GM21529 (cell line): ENCODE measurements around the gene SRSF4.
A peak's percentile ranks its signal among the peaks of the same experiment; 100 is the strongest.
"Not testable (repeated sequence)": the region's sequence is repeated elsewhere in the genome, so short reads cannot be mapped to it uniquely, and the experiment has no call there.

ENCODE experiments used
- ATAC-seq: cut with Tn5 transposase; IDR thresholded peaks from one replicate; pipeline ENCODE4 v1.9.1; 2021; ENCODE audit not compliant: unreplicated experiment

The SRSF4 gene

DNA sequence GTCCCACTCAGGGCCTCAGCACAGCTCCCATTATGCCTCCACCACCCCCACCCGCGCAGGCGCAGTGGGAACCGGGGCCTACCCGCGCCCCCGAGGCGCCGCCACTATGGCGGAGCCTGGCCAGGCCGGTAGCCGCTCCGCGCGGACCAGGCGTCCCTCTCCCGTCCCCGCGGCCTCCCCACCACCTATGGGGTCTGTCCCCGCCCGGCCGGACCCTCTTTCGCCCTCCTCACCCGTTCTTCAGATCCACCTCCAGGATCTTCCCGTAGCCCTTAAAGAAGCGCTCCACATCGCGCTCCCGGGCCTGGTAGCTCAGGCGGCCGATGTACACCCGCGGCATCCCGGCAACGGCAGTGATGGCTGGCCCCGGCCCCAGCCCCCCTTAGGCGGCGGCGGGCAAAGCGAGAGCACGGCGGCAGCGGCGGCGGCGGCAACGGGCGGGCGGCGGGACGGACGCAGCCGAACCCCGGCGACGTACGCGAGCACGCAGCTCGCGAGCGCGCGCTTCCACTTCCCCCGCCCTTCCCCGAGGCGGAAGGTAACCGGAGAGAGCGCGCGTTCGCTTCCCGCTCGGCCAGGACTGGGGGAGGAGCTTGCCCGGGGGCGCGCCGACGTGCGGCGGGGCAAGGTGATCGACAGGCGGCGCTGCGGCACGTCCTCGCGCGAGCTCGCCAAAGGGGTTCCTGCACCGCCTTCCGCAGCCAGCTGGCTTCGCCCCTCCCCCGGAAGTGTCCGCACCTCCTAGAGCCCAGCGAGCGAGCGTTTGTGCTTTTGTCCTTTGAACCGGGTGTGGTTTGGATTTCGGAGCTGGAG is at the start of gene SRSF4:
Gene SRSF4, minus strand, starts transcription at position 488 of the 813 bp plus-strand sequence. Its CDS starts 148 bp downstream, at position 340.
- peak; percentile 84 for ATAC-seq

DNA sequence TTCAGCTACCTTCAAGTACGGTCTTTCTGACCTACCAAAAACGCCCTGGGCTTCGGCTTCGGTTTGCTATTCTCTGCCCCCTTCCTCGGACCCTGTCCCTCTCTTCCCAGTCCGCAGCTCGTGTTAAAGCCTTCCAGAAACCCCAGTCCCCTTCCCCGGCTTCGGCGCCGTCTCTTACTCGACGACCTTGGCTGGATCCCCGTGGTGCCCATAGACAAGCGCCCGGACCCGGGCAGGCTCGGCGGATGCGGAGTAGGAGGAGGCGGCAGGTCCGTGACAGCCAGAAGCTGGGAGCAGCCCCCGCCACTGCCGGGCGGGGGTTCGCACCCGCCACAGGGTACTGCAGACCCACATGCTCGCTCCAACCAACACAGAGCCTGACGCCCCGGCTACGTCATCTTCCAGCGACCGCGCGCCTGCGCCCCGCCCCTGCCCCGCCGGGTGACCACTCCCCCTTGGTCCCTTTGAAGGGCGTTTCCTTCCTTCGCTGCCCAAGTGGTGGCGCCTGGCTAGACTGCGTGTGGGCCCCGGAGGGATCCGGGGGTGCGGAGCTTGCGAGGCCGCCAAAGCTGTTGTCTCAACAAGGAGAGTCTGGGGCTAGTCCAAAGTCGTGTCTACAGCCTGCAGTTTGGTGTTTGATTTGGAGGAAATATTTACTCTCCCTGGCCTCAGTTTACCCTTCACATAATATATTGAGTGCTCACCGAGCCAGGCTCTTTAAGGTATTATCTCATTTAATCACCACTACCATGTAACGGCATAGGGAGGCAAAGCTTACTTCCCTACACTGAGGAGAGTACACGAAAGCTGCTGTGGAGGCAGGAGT is 49.1 kb upstream of the SRSF4 start, which contains the start of gene MECR:
Gene MECR, minus strand, starts transcription at position 382 of the 826 bp plus-strand sequence. Its CDS starts 28 bp downstream, at position 354.
- ATAC-seq = peak; percentile 87

DNA sequence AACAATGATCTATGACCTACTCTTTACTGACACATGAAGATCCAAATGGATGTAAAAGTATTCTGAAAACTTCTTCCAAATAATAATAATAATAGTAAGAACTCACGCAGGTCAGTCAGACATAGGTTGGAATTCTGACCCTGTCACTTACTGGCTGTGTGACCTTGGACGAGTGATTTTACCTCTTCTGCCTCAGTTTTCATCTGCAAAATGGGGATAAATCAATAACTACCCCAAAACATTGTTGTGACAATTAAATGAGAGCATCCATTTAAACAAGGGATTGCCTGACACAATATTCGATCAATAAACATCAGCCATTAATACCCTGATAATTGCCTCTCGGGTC is 48.5 kb upstream of the SRSF4 start:
- ATAC-seq = no peak

DNA sequence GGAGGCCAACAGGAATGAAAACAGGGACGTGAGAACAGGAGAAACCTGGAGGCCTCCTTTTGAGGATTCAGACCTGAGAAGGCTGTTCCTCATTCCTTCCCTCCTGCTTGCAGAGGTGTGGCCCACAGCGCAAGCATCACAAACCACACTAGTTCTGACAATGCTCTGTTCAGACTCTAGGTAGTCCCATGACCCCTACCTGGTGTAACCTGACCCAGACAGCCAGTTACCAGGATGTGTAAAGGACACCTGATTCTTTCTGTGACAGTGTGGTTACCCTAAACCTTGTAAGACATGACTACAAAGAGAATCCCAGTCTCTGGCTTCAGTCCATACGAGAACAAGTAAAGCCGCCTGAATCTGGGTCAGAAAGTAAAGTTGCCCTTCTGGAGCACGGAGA is 45.8 kb upstream of the SRSF4 start:
- ATAC-seq = no peak

DNA sequence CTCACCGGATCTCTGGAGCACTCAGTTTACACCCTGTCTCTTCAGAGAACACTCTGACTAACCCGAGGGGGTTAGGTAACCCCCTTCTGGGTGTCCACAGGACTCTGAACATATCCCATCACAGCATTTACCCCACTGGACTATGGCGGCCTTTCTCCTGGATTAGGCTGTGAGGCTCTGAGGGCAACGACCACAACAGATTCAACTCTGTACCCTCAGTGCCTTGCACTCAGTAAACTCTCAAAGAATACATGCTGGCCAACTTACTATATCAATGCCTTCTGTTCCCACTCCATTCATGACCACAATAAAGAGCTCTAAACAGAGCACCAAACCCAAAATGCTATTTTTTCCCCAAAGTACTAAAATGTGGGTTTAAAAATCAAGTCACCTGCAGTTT is 43.7 kb upstream of the SRSF4 start:
- no peak for ATAC-seq

DNA sequence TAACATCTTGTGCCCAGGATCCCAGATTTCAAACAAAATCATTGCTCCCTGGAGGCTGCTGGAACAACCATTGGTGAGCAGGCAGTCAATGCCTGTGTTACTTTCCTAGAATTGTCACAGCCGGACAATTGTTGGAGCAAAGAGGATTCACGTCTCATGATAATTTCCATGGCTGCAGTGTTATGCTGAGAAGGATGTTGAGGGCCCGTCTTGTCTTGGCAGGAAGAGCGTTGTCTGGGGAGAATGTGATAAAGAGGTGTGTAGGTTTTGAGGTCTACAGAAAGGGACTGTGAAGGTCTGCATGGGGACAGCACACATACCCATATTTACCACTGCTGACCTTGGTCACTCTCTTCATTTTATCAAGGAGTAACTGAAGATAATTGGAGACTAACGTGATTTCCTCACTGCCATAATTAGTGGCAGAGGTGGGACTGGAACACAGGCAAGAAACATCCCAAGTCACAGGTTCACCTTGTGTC is 42.7 kb upstream of the SRSF4 start:
- no peak for ATAC-seq

DNA sequence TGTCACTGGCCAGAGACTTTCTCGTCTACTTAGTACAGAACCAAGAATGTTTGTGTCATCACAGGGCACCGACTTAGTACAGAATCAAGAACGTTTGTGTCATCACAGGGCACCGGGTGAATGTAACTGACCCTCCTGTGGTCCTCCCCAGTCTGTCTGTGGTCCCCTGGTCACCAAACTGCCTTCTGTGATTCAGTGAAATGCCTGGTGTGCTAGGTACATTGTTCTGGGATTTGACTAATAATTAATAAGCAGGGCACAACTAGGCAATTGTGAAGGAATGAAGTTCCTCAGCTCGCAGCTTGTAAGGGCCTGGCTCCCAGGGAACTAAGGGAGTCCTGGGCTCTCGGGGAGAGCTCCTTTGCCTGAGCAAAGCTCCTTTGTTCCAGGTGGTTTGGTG is 41.8 kb upstream of the SRSF4 start:
- no peak for ATAC-seq

DNA sequence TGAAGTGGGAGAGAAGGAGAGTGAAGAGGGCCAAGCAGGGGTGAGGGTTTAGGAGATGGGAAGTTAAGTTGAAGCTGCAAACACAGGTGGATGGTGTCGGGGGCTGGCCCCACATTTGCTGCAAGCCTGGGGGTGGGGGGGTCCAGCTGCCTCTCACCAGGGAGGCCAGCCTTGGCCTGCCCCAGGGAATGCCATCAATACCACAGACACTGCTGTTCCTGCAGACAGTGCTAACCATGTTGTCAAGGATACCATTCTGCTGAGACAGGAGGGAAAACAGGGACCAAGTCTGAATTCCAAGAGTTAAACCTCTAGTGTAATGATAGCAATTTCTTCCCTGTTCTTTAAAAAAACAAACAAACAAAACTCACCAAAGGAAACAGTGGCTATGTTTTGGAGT is 41.0 kb upstream of the SRSF4 start:
- ATAC-seq = no peak

DNA sequence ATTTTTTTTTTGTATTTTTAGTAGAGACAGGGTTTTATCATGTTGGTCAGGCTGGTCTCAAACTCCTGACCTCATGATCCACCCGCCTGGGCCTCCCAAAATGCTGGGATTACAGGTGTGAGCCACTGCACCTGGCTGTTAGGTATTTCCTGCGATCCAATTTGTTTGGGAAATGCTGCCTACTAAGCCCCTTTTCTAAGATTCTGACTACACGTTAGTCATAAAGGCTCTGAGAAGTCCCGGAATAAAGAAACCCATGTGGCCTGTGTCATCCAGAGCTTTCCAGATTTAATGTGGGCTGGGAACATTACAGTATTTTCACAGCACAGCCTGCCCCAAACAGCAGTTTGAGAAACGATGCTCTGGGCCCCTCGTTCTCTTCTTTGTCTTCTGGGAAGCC is 40.6 kb upstream of the SRSF4 start:
- not testable (repeated sequence) for ATAC-seq

DNA sequence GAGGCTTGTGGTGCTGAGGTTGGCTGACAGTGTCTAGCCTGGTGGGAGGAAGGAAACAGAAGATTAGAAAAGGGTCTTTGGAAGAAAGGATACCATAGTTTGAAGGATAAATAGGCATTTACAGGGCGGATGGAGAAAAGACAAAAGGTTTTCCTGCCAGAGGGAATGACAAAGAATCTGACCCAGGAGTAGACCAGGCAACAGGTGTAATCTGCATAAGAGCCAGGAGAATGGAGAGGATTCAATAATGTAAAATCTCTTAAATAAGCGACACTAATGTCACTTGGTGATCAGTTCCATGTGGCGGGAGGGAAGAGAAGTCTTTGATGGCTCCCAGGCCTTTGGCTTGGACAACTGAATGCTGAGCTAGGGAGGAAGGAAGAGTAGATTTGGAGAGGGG is 39.6 kb upstream of the SRSF4 start:
- ATAC-seq = no peak

DNA sequence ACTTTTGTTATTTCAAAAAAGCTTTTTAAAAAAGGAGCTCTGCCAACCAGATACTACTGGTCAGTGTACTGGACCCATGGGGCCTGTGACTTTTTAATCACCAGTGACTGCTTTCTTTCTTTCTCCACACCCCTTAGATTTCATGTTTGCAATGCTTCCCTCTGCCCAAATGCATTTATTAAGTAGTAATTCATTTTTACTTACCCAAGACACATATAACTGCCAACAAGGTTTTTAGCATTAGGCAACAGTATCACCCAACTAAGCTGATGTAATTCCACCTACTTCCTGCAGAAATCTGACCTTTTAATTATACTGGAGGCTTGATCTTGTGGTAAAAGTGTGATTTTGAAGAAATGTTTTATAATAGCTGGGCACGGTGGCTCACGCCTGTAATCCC is 36.5 kb upstream of the SRSF4 start:
- ATAC-seq = no peak

DNA sequence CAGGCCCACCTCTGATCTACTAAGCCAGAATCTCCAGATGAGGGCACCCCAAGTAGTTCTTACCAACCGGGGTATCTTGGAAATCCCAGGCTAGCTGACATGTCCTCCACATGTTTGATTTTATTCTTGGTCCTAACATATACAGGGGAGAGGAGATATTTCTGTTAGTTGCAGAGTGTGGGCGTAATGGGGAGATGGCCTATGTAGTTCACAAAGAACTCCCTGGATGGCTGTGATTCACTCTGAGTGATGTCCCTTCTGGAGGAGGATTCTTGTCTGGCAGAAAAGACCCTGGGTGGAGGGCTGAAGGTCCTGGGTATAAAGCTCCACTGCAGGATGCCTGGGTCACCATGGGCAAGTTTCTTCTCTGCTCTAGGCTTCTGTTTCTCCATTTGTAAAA is 35.9 kb upstream of the SRSF4 start:
- ATAC-seq = no peak

DNA sequence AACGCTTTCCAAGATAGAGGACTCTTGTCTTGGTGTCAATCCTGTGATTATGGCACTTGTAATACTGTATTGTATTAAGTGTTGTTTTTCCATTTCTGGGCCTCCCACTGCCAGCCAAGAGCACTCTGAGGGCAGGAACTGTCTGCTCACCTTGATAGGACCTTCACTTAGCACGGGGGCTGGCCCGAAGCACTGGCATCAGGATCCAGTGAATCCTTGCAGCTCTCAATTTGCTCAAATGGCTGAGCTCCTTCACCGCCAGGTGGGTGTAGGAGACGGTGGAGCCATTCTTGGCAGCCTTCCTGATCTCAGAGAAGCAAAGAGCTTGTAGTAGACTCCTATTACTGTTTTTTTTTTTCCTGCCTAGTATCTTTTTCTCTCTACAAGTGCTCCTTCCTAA is 31.4 kb upstream of the SRSF4 start:
- ATAC-seq = no peak

DNA sequence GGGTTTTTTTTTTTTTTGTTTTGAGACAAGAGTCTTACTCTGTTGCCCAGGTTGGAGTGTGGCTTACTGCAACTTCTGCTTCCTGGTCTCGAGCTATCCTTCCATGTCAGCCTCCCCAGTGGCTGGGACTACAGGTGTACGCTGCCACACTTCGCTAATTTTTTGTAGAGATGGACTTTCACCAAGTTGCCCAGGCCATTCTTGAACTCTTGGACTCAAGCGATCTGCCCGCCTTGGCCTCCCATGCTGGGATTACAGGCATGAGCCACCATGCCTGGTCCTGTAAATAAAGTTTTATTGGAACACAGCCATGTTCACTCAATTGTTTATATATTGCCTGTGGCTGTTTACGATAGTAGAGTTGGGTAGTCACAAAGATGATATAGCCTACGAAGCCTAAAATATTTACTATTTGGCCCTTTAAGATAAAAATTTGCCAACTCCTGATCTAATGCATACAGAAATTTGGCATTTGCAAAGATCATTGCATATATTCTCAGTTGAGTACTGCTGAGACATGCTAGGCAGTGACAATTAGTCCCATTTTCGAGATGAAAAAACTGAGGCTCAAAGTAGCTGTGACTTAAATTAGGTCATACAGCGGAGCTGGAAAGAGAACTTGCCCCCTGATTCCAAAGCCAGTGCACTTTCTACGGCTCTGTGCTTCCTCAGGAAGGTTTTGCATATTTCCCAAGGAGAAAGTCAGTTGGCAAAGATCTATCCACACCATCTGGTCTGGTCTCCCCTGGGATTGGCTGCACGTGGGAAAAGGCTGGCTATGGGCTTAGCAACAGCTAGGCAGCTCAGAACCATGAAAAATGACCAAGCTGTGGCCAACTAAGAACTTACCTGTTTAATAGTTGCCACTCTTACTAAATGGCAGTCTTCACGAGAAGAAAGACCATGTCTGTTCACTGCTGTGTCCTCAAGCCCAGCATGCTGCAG is 29.7 kb upstream of the SRSF4 start:
- ATAC-seq = no peak

DNA sequence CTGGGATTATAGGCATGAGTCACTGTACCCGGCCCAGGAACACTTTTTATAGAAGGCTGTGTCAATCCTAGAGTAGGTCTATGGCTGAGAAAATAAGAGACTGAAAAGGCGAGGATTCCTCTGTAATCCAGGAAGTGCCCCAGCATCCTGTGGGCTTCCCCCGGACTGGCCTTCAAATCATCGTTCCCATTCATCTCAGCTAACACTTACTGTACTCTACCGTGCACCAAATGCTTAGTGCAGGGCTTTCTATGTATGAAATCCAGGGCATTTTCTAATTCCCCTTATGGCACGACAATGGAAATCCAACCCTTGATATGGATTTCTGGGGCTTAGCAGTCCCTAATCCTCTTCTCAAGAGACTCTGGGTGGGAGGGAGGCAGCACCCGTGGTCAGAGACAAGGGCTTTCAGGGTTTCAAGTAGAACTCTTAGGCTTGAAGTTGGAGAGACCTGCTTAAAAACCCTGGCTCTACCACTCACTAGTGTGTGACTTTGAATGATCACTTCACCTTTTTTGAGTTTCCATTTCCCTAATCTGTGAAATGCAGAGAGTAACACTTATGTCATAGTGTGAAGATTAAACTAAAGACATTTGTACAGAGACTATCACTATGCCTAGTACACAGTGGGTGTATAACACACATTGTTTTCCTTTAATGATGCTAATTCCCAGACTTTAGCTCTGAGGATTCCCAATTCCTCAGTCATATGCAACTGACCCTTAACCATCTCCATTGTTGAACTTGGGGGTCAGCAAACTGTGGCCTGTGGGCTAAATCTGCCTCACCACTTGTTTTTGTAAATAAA is 28.8 kb upstream of the SRSF4 start:
- ATAC-seq = peak; percentile 52

DNA sequence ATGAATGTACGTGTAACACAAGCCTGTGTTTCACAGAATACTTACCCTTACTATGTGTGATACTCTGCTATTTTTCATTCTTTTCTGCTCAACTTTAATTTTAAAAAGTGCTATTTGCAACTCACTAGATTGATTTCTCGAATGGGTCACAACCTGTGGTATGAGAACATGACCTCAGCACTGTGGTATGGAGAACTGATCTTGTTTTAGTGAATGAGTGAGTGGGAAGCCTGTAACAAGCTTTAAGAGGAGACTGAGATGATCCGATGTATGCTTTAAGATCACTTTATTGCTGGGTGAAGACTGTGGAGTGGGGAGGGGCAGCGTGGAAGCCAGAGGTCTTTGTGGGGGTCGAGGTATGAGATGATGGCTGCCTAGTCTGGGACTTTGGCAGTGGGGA is 27.5 kb upstream of the SRSF4 start:
- no peak for ATAC-seq

DNA sequence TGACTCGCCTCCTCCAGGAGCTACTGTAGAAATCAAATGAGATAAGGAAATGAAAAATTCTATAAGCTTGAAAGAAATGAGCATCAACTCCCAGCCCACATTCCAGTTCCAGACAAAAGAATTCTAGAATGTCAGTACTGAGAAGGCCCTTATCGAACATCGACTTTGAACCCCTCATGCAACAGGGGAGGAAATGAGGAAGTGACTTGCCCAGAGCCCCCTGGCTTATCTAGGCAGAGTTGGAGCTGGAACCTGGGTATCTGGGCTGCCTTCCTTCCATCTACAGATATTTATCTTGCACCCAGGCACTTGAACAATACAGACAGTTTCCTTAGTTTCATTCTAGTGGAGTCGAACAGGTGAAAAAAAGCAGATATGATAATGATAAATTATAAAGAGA is 26.7 kb upstream of the SRSF4 start:
- no peak for ATAC-seq

DNA sequence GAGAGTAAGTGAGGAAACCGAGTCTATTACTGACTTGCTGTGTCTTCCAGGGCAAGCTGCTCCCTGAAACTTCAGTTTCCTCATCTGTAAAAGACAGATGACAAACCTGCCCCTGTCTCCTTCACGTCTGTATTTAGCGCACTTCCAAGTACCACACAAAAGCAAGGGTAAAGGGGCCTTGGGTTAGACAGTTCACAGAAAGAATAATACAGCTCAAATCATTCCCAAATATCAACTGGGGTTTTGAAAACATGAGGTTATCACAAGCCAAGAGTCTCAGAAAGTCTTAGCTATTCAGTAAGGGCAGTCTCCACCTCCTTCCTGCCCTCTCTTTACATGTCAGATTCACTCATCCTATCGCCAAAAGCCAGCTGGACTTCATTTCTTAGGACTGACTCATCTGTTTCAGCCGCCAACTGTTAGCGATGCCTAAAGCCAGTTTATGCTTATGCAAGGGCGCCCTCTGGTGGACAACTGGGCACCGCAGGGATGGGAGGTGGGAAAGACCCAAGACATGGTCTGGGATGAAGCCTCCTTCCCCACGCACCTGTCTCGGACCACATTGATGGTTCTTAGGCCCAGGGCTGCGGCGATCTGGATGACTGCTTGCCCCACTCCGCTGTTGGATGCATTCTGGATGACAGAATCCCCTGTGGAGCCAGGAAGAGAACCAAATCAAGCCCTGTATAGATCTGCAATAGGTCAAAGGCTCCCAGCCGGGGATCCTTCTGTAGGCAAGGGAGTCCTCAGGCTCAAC is 21.1 kb upstream of the SRSF4 start:
- ATAC-seq = peak; percentile 79

DNA sequence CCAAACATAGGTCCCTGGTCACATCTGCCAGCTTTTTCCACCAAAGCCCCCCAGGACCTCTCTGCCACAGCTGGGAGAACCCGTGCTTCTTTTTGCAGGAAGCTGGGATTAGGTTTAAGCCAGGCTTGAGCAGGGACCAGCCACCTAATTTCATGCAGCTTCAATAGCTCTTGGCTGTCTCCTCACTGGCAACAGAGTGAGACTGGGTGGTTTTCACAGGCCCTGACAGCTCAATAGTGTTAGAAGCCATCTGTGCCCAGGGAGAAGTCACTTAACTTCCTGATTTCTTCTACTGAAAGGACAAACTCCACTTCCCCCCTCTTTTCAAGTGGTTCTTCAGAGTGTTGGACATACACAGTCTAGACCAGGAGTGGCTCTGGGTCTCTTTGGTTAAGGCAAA is 20.4 kb upstream of the SRSF4 start:
- ATAC-seq = no peak
